ENCODE measurements around the gene EXOSC7.

GRCh38 chr3:45010811-45011333 is 34.8 kb downstream of the EXOSC7 start:
- TF ChIP-seq CTCF (IDR thresholded peaks at IDR 0.05) (no peak), POLR2A (IDR thresholded peaks at IDR 0.05) (no peak)

All from adrenal gland (tissue), 5 donors.